MM.1S (cell line): Measurements from ENCODE around the gene ANKRD13D.

Experiments
- DNase-seq: peaks from one replicate; pipeline ENCODE4 v3.0.0-alpha.2; 2015
- H2AFZ ChIP-seq: fragments of 300-600 bp; sonication (generic); 2 replicates; pipeline ENCODE4 v1.6.0; 2016; ENCODE audit warnings: antibody characterized with exemption, low read length
- H3F3A ChIP-seq: fragments of 300-600 bp; sonication (generic); 2 replicates; pipeline ENCODE4 v1.6.1; 2016; ENCODE audit warnings: mild to moderate bottlenecking, antibody characterized with exemption, low read length, moderate library complexity, mixed read lengths; ENCODE audit not compliant: insufficient read depth
- H3K27ac ChIP-seq: fragments of 300-600 bp; sonication (generic); 2 replicates; pipeline ENCODE4 v1.5.1; 2016; ENCODE audit warnings: mild to moderate bottlenecking, low read length
- H3K27me3 ChIP-seq: fragments of 300-600 bp; sonication (generic); replicated peaks from 2 replicates; pipeline ENCODE4 v1.6.0; 2016; ENCODE audit warnings: low read length; ENCODE audit not compliant: insufficient read depth
- H3K36me3 ChIP-seq: fragments of 300-600 bp; sonication (generic); replicated peaks from 2 replicates; pipeline ENCODE4 v1.6.1; 2016; ENCODE audit warnings: mild to moderate bottlenecking, low read length, mixed read lengths; ENCODE audit not compliant: insufficient read depth
- H3K4me1 ChIP-seq: fragments of 300-600 bp; sonication (generic); 2 replicates; pipeline ENCODE4 v1.6.1; 2016; ENCODE audit warnings: low read length, mixed read lengths
- H3K4me2 ChIP-seq: fragments of 300-600 bp; sonication (generic); 2 replicates; pipeline ENCODE4 v1.6.0; 2016; ENCODE audit warnings: low read depth, low read length
- H3K4me3 ChIP-seq: fragments of 300-600 bp; sonication (generic); 2 replicates; pipeline ENCODE4 v1.5.1; 2016; ENCODE audit warnings: low read length, mixed read lengths
- H3K79me2 ChIP-seq: fragments of 300-600 bp; sonication (generic); 2 replicates; pipeline ENCODE4 v1.6.1; 2016; ENCODE audit warnings: mixed run types, low read length, mixed read lengths
- H3K9ac ChIP-seq: fragments of 300-600 bp; sonication (generic); 2 replicates; pipeline ENCODE4 v1.6.1; 2016; ENCODE audit warnings: low read length, mixed read lengths
- H3K9me2 ChIP-seq: fragments of 300-600 bp; sonication (generic); replicated peaks from 2 replicates; pipeline ENCODE4 v1.6.1; 2016; ENCODE audit warnings: mild to moderate bottlenecking, low read length, mixed read lengths; ENCODE audit not compliant: insufficient read depth
- H3K9me3 ChIP-seq: fragments of 300-600 bp; sonication (generic); replicated peaks from 2 replicates; pipeline ENCODE4 v1.6.1; 2016; ENCODE audit warnings: mild to moderate bottlenecking, low read length, mixed read lengths; ENCODE audit not compliant: insufficient read depth
- H4K20me1 ChIP-seq: fragments of 300-600 bp; sonication (generic); 2 replicates; pipeline ENCODE4 v1.6.1; 2016; ENCODE audit warnings: mild to moderate bottlenecking, low read length, moderate library complexity, mixed read lengths; ENCODE audit not compliant: insufficient read depth
- EZH2 ChIP-seq: fragments of 300-600 bp; sonication (generic); optimal IDR thresholded peaks from 2 replicates; pipeline ENCODE3; 2017; ENCODE audit warnings: low read depth, mild to moderate bottlenecking, antibody characterized with exemption, low read length, mixed read lengths
- EZH2phosphoT487 ChIP-seq: fragments of 300-600 bp; sonication (generic); IDR thresholded peaks from 2 replicates; pipeline ENCODE4 v1.6.1; 2018; ENCODE audit warnings: antibody characterized with exemption, low read length
- TF ChIP-seq, protein P1 (sequence below): fragments of 300-600 bp; sonication (generic); IDR thresholded peaks from 2 replicates; pipeline ENCODE4 v1.5.1; 2016; ENCODE audit warnings: antibody characterized with exemption, low read length, mixed read lengths

Gene ANKRD13D

DNA sequence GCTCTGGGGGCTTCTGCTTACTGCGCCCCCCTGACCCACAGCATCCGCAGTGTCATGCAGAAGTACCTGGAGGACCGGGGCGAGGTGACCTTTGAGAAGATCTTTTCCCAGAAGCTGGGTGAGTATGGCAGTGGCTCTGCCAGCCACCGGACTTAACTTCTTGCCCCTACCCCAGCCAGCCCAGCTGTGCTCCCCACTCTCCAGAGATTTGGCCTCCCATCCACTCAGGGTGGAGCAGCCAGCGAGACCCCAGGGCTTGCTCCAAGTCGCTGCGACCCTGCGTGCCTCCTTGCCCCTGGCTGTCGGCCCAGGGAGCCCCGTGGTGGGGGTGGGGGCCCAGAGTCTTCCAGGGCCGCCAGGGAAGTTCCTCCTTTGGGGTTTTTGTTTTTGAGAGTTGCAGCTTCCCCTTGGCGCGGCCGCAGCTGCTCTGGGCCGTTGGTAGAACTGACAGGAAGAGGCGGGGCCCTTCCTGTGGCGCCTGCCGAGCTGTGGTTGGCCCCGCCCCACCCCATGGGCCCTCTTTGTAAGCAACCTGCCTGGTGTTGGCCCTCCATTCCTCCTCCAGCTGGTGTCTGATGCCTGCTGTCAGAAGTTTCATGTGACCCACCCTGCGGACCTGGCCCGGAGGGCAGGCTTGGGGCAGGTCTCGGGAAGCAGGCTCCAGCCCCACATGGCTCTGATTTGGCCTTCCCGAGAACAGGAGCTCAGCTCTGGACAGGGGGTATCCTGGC lies 11.7 kb upstream of the ANKRD13D start:
- Histone ChIP-seq H3K4me1 (peaks cover 51% of the 10 kb centered on the region), H3K27me3 (no peaks in the 10 kb centered on the region), H3K4me3 (peak overlapping the region; percentile 57), H3K36me3 (peaks cover 17% of the 10 kb centered on the region), H3K4me2 (peak overlapping the region; percentile 93), H3K9ac (peak overlapping the region; percentile 82), H3K79me2 (peaks cover 96% of the 10 kb centered on the region), H3K27ac (peak overlapping the region; percentile 92), H2AFZ (no peak overlapping the region), H3K9me2 (no peaks in the 10 kb centered on the region), H3K9me3 (no peaks in the 10 kb centered on the region), H3F3A (peaks cover 27% of the 10 kb centered on the region), H4K20me1 (peaks cover 11% of the 10 kb centered on the region)
- TF ChIP-seq, protein P1, sequence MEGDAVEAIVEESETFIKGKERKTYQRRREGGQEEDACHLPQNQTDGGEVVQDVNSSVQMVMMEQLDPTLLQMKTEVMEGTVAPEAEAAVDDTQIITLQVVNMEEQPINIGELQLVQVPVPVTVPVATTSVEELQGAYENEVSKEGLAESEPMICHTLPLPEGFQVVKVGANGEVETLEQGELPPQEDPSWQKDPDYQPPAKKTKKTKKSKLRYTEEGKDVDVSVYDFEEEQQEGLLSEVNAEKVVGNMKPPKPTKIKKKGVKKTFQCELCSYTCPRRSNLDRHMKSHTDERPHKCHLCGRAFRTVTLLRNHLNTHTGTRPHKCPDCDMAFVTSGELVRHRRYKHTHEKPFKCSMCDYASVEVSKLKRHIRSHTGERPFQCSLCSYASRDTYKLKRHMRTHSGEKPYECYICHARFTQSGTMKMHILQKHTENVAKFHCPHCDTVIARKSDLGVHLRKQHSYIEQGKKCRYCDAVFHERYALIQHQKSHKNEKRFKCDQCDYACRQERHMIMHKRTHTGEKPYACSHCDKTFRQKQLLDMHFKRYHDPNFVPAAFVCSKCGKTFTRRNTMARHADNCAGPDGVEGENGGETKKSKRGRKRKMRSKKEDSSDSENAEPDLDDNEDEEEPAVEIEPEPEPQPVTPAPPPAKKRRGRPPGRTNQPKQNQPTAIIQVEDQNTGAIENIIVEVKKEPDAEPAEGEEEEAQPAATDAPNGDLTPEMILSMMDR: no peak
- DNase-seq: peak; percentile 97

DNA sequence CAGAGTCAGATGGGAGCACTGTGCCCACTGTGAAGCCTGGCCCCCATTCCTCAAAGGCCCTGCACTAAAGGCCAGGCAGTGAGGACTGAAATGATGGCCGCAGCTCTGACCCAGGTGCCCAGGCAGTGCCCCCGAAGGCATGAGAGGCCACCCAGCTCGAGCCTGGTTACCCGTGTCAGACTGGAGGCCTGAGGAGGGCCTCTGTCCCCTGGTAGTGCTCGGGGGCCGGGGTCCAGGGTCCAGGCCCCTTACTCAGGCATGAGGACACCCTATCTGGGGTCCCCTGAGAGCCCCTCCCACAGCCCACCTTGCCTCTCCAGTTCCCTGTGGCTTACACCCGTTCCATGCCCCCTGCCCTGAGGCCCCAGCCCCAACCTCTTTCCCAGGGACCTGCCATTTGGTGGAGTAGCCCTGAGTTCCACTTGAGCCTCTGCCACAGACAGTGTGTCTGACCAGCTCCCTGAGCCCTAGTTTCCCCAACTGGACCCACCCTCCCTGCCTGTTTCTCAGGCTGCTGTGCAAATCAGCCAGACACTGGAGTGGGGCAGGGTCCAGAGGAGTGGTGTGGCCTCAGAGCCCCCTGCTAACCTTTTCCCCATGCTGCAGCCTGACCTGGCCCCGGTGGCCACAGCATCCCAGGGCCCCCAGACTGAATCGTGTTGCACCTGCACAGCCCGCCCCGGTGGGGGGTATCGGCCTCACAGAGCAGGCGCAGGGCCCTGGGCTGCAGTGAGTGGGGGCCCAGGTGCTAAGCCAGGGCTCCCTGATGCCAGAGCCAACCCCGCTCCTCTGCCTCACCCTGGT lies 10.8 kb upstream of the ANKRD13D start:
- Histone ChIP-seq H3F3A (peaks cover 27% of the 10 kb centered on the region), H3K27ac (peak overlapping the region; percentile 92), H3K9me2 (no peaks in the 10 kb centered on the region), H2AFZ (no peak overlapping the region), H3K9me3 (no peaks in the 10 kb centered on the region), H3K9ac (peak overlapping the region; percentile 82), H3K4me2 (peak overlapping the region; percentile 93), H3K36me3 (peaks cover 17% of the 10 kb centered on the region), H3K27me3 (no peaks in the 10 kb centered on the region), H3K4me3 (peak overlapping the region; percentile 57), H3K4me1 (peaks cover 42% of the 10 kb centered on the region), H3K79me2 (peaks cover 95% of the 10 kb centered on the region), H4K20me1 (peaks cover 2% of the 10 kb centered on the region; the same call in 1 of the 2 replicates)
- DNase-seq: no peak
- TF ChIP-seq EZH2phosphoT487: no peak
- TF ChIP-seq, protein P1: no peak
- TF ChIP-seq EZH2: no peak

DNA sequence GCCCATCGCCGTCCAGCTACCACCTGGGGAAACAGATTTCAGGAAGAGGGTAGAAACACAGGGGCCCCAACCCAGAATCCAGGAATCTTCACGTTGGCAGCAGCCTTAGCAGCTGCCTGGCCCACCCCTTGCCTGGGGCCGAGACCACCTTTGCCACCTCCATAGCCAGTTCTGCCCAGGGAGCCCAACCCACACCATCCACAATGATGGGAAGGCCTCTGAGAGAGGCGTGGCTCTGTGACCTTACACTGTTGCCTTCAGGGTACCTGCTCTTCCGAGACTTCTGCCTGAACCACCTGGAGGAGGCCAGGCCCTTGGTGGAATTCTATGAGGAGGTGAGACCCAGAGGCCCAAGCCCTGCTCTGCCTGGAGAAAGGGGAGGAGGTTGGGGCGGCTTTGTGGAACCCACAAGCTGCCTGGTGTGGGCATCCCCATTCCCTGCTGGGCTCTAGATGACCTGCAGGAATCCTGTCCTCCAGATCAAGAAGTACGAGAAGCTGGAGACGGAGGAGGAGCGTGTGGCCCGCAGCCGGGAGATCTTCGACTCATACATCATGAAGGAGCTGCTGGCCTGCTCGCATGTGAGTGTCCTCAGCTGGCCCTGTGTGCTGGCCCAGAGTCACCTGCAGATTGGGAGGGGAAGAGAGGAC lies 10.0 kb upstream of the ANKRD13D start:
- Histone ChIP-seq H3K9me2 (no peaks in the 10 kb centered on the region), H3K4me3 (no peak overlapping the region), H3K36me3 (peaks cover 17% of the 10 kb centered on the region), H4K20me1 (no peaks in the 10 kb centered on the region), H3K9me3 (no peaks in the 10 kb centered on the region), H3K27ac (peak overlapping the region; percentile 92; the same call in 1 of the 2 replicates), H3K4me2 (no peak overlapping the region), H3K79me2 (peaks cover 95% of the 10 kb centered on the region), H2AFZ (no peak overlapping the region), H3K4me1 (peaks cover 41% of the 10 kb centered on the region), H3K27me3 (no peaks in the 10 kb centered on the region), H3F3A (peaks cover 32% of the 10 kb centered on the region), H3K9ac (no peak overlapping the region)
- no peak for TF ChIP-seq EZH2phosphoT487
- TF ChIP-seq, protein P1: no peak
- no peak for TF ChIP-seq EZH2
- no peak for DNase-seq
